GM23338 (cell line): ENCODE results near the gene PPIL1.

Experiments used
- CTCF ChIP-seq, 2 experiments: fragments of 200-600 bp in 1 of 2; sonication (generic) in 1 of 2; conservative IDR thresholded peaks; 2 replicates each; pipeline versions ENCODE4 v1.5.1 to v1.6.1; 2016 to 2017; ENCODE audit warnings: antibody characterized with exemption in 2 of 2, low read depth in 2 of 2, mild to moderate bottlenecking in 2 of 2, moderate library complexity in 1 of 2
- ETS1 ChIP-seq: IDR thresholded peaks from 2 replicates; pipeline ENCODE4 v1.6.1; 2016; ENCODE audit warnings: antibody characterized with exemption
- EZH2 ChIP-seq: fragments of 200-600 bp; sonication (generic); IDR thresholded peaks from one replicate; pipeline ENCODE4 v1.8.0; 2017; ENCODE audit warnings: antibody characterized with exemption, mild to moderate bottlenecking, low read depth; ENCODE audit not compliant: unreplicated experiment
- EZH2phosphoT487 ChIP-seq: fragments of 200-600 bp; sonication (generic); IDR thresholded peaks from one replicate; pipeline ENCODE4 v1.8.1; 2018; ENCODE audit warnings: antibody characterized with exemption; ENCODE audit not compliant: unreplicated experiment
- JUNB ChIP-seq: IDR thresholded peaks from one replicate; pipeline ENCODE4 v1.6.1; 2016; ENCODE audit warnings: antibody characterized with exemption; ENCODE audit not compliant: unreplicated experiment
- REST ChIP-seq: IDR thresholded peaks from one replicate; pipeline ENCODE4 v1.6.1; 2018; ENCODE audit warnings: antibody characterized with exemption; ENCODE audit not compliant: unreplicated experiment
- ZNF114 ChIP-seq: fragments of 250-450 bp; sonication (Bioruptor Pico); IDR thresholded peaks from 2 replicates; pipeline ENCODE4 v1.5.0; 2020; ENCODE audit warnings: mild to moderate bottlenecking, moderate library complexity

GRCh38 chr6:36805917-36806316 lies 68.7 kb downstream of the PPIL1 start:
- TF ChIP-seq CTCF (conservative IDR thresholded peaks at IDR 0.05; ENCODE audit: low read depth in 2 of 2) (peak; percentile 34 to 48), EZH2 (no peak), ZNF114 (no peak), EZH2phosphoT487 (no peak), JUNB (no peak), REST (no peak), ETS1 (no peak)
